HG03432 (cell line): ENCODE data around the gene SMYD2.

Source experiments
- ATAC-seq: cut with Tn5 transposase; IDR thresholded peaks from one replicate; pipeline ENCODE4 v1.9.1; 2021; ENCODE audit warnings: mild to moderate bottlenecking, moderate library complexity; ENCODE audit not compliant: unreplicated experiment

SMYD2 gene

GRCh38 chr1:214327514-214327913 is 46.6 kb downstream of the SMYD2 start:
- ATAC-seq, result no peak

- ATAC-seq, result peak; percentile 90
Observed at GRCh38 chr1:214328770-214329469, 48.0 kb downstream of the SMYD2 start.

- no peak for ATAC-seq
Observed at GRCh38 chr1:214329470-214330220, 48.7 kb downstream of the SMYD2 start.

GRCh38 chr1:214330222-214330621 is 49.3 kb downstream of the SMYD2 start:
- ATAC-seq, result no peak

GRCh38 chr1:214330715-214331114 is 49.8 kb downstream of the SMYD2 start:
- no peak for ATAC-seq

- ATAC-seq, result no peak
Observed at GRCh38 chr1:214331180-214331579, 50.2 kb downstream of the SMYD2 start.

- ATAC-seq, result peak; percentile 35
Observed at GRCh38 chr1:214331827-214332423, 51.0 kb downstream of the SMYD2 start.

GRCh38 chr1:214332946-214333798 is 52.2 kb downstream of the SMYD2 start:
- peak; percentile 38 for ATAC-seq

- no peak for ATAC-seq
Observed at GRCh38 chr1:214335567-214335966, 54.6 kb downstream of the SMYD2 start.

- ATAC-seq, result no peak
Observed at GRCh38 chr1:214337015-214337414, 56.1 kb downstream of the SMYD2 start.

- no peak for ATAC-seq
Observed at GRCh38 chr1:214337511-214337910, 56.6 kb downstream of the SMYD2 start.

- ATAC-seq, result no peak
Observed at GRCh38 chr1:214338212-214338611, 57.3 kb downstream of the SMYD2 start.

GRCh38 chr1:214341459-214341858 is 60.5 kb downstream of the SMYD2 start:
- no peak for ATAC-seq

- ATAC-seq, result no peak
Observed at GRCh38 chr1:214341932-214342331, 61.0 kb downstream of the SMYD2 start.

- ATAC-seq, result no peak
Observed at GRCh38 chr1:214342525-214342924, 61.6 kb downstream of the SMYD2 start.

- no peak for ATAC-seq
Observed at GRCh38 chr1:214344897-214345296, 63.9 kb downstream of the SMYD2 start.

GRCh38 chr1:214349008-214349407 is 68.0 kb downstream of the SMYD2 start:
- no peak for ATAC-seq

- ATAC-seq, result no peak
Observed at GRCh38 chr1:214349781-214350180, 68.8 kb downstream of the SMYD2 start.

GRCh38 chr1:214351551-214352277 is 70.8 kb downstream of the SMYD2 start:
- ATAC-seq, result no peak

- ATAC-seq, result no peak
Observed at GRCh38 chr1:214352838-214353237, 71.9 kb downstream of the SMYD2 start.
